Right lobe of liver (tissue), 4 donors: Measurements from ENCODE around the gene TRABD.

Source experiments
- CTCF ChIP-seq, 4 donors: fragments of 200-600 bp in 3 of 4; fragments of 450-650 bp in 1 of 4; IDR thresholded peaks; one replicate each; pipeline versions ENCODE4 v1.5.1 to v1.8.0; 2016 to 2022; ENCODE audit warnings: antibody characterized with exemption in 4 of 4, mild to moderate bottlenecking in 2 of 4
- POLR2A ChIP-seq: fragments of 450-650 bp; IDR thresholded peaks from one replicate; pipeline ENCODE4 v1.6.1; 2017; ENCODE audit warnings: antibody characterized with exemption, mild to moderate bottlenecking
- donor health status: DM: no; HTN: no; CAD: no.
- donor health status: DM: no; HTN: no; CAD: no.
- donor health status: DM: no; HTN: yes; CAD: no.

DNA sequence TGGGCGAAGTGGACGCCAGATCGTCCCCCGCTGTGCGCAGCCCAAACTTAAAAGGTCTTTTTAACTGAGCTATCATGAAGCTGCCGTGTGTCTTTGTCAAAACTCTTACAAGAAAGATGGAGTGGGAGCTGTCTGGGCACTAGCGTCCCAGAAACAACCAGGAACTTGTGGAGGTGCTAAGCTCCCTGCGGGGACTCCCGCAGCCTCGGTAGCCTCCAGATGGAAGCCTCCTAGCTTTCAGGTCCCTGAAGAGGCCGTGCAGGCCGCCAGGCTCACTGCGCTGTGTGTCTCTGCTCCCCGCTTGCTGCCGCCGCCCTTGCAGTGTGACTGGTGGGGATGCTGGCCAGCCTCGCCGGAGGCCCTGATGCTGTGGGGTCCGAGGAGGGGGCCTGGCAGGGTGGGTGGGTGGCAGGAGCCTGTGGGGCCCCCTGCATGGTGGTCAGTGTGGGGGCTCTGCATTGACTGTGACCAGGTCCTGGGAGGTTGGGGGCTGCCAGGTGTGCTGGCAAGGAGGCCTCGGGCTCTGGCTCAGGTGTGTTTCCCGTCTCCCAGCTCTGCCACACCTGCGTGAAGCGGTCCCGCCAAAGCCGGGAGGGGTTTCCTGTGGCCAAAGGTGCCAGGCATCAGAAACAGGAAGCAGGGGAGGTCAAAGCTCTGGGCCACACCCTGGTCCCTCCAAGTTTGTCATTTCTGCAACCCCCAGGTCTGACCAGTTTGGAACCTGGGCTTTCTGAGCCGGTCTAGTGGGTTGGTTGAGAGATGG lies 1.2 kb downstream of the TRABD start:
- TF ChIP-seq CTCF (IDR thresholded peaks at IDR 0.05), result no peak
- no peak for TF ChIP-seq POLR2A
